Measurements from ENCODE around the gene PRRC2B. TPM values are rescaled to one million over a fixed set of nuclear protein-coding genes. Genes with fewer than 3 reads are reported as not detected.

The PRRC2B gene
- total and polyA plus RNA-seq, 2 of the 13 experiments (the other 11 are each of a cell fraction or from before 2014, with no cell fraction given), result 20.8 to 37.4 TPM

DNA sequence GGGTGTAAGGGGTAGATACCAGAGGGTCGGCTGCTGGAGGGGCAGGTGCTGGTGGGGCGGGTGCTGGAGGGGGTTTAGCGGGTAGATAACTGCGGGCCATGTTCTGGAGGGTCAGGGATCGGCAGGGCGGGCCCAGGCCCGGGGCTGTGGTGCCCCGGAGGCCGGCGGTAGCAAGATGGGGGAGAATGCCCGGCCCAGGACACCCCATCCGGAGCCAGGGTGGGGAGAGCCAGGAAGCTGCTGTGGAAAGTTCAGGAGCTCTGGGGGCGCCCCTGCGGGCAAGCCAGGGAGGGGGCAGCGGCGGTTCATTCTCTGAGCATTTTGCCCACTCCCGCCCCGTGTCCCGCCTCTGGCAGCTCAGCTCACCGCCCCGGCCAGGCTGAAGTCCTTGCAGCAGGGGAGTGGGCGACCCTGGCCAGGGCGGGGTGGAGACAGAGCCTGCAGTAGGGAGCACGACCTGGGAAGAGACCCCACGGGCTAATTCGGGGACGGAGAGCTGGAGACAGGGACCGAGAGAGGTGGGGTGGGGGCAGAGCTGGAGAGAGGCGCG, 152.0 kb downstream of the PRRC2B start (continued):
- TF ChIP-seq, protein P1, sequence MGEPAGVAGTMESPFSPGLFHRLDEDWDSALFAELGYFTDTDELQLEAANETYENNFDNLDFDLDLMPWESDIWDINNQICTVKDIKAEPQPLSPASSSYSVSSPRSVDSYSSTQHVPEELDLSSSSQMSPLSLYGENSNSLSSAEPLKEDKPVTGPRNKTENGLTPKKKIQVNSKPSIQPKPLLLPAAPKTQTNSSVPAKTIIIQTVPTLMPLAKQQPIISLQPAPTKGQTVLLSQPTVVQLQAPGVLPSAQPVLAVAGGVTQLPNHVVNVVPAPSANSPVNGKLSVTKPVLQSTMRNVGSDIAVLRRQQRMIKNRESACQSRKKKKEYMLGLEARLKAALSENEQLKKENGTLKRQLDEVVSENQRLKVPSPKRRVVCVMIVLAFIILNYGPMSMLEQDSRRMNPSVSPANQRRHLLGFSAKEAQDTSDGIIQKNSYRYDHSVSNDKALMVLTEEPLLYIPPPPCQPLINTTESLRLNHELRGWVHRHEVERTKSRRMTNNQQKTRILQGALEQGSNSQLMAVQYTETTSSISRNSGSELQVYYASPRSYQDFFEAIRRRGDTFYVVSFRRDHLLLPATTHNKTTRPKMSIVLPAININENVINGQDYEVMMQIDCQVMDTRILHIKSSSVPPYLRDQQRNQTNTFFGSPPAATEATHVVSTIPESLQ (CRISPR knock-in tag; conservative IDR thresholded peaks at IDR 0.05), result no peak
- no peak for TF ChIP-seq CBX1 (IDR thresholded peaks at IDR 0.05; ENCODE audit: low read depth)
- TF ChIP-seq ZC3H13 (CRISPR knock-in tag; IDR thresholded peaks at IDR 0.05), result no peak

GRCh38 chr9:131546336-131547084, 152.6 kb downstream of the PRRC2B start:
- peaks cover 22% of the 10 kb centered on the region for H3K9me3 ChIP-seq (ENCODE audit: low read length)
- H3K27me3 ChIP-seq (ENCODE audit: control insufficient read depth in 1 of 2, insufficient read depth in 2 of 2, low read length in 2 of 2), result peaks cover 10 to 62% of the 10 kb centered on the region in 2 experiments; a peak in 4 of 5 replicates
- H3K27ac ChIP-seq (ENCODE audit: extremely low read length, insufficient read depth, low read length), result no peak overlapping the region
- no peaks in the 10 kb centered on the region for H3K36me3 ChIP-seq (replicated peaks in 1 of 2; ENCODE audit: control insufficient read depth in 1 of 2, insufficient read depth in 2 of 2, low read length in 2 of 2)
- ChIA-PET CTCF (ENCODE audit: low intra/inter-chr PET ratio, low total read pairs) (no interaction called here), POLR2A (interaction anchor here (0.6 to 1.7 kb wide), 4 partner anchors 10 to 173 kb away, joined by 3 to 6 read pairs (median 4); no protein-coding TSS in a partner anchor)
- peaks cover 25% of the 10 kb centered on the region for H3K4me1 ChIP-seq (ENCODE audit: insufficient read depth, low read length)
- FAIRE-seq, result peak; percentile 23
- WGBS (ENCODE audit: low lambda C conversion rate), result 10% methylated on average over 12 of the region's 49 CpGs
- intact Hi-C loops (cut with micrococcal nuclease; ENCODE audit: unreplicated experiment), result no loop called here
- H3K4me2 ChIP-seq (ENCODE audit: low read depth, low read length), result peak overlapping the region; percentile 84
- BruUV-seq (replicated peaks), result no TSS peak
- peaks cover 11% of the 10 kb centered on the region; the same call in 1 of the 2 replicates for H4K20me1 ChIP-seq (ENCODE audit: insufficient read depth, low read length)
- no peak overlapping the region for H3K9ac ChIP-seq (ENCODE audit: insufficient read depth, low read depth, low read length)
- peak; percentile 56 for ATAC-seq
- H3K79me2 ChIP-seq (ENCODE audit: insufficient read depth, low read length), result no peaks in the 10 kb centered on the region
- peak; percentile 68 for DNase-seq (ENCODE audit: low spot score)
- in situ Hi-C loops (cut with HindIII; ENCODE audit: extremely low pct_ligation_motif_present, low pct_unique_long_range_greater_than_20kb), result no loop called here
- H2AFZ ChIP-seq (ENCODE audit: low read length), result no peak overlapping the region
- H3K4me3 ChIP-seq (replicated peaks in 1 of 3; ENCODE audit: insufficient read depth in 1 of 3, low read depth in 2 of 3, low read length in 3 of 3), result peak overlapping the region in 1 of 3 experiments; percentile 70; a peak in 2 of 6 replicates
- TF ChIP-seq ZNF547 (CRISPR knock-in tag; IDR thresholded peaks at IDR 0.05) (no peak), SKIL (CRISPR knock-in tag; IDR thresholded peaks at IDR 0.05; ENCODE audit: borderline replicate concordance) (peak; percentile 17; the same call in 1 of the 2 replicates), ZNF337 (CRISPR knock-in tag; IDR thresholded peaks at IDR 0.05; ENCODE audit: borderline replicate concordance, low read depth) (no peak), FOXA1 (IDR thresholded peaks at IDR 0.05) (no peak), FOXA1 (CRISPR knock-in tag; IDR thresholded peaks at IDR 0.05) (peak; percentile 86), HES4 (CRISPR knock-in tag; IDR thresholded peaks at IDR 0.05; ENCODE audit: borderline replicate concordance) (no peak), PBX2 (CRISPR knock-in tag; IDR thresholded peaks at IDR 0.05) (no peak), HMG20B (CRISPR knock-in tag; conservative IDR thresholded peaks at IDR 0.05) (peak; percentile 82), E2F1 (CRISPR knock-in tag; IDR thresholded peaks at IDR 0.05) (peak; percentile 59; the same call in 1 of the 2 replicates)
- TF ChIP-seq, protein P2, sequence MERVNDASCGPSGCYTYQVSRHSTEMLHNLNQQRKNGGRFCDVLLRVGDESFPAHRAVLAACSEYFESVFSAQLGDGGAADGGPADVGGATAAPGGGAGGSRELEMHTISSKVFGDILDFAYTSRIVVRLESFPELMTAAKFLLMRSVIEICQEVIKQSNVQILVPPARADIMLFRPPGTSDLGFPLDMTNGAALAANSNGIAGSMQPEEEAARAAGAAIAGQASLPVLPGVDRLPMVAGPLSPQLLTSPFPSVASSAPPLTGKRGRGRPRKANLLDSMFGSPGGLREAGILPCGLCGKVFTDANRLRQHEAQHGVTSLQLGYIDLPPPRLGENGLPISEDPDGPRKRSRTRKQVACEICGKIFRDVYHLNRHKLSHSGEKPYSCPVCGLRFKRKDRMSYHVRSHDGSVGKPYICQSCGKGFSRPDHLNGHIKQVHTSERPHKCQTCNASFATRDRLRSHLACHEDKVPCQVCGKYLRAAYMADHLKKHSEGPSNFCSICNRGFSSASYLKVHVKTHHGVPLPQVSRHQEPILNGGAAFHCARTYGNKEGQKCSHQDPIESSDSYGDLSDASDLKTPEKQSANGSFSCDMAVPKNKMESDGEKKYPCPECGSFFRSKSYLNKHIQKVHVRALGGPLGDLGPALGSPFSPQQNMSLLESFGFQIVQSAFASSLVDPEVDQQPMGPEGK (CRISPR knock-in tag; IDR thresholded peaks at IDR 0.05), result peak; percentile 89
